ENCODE results near the gene TBC1D2B. TPM values are rescaled to one million over a fixed set of nuclear protein-coding genes. Genes with fewer than 3 reads are reported as not detected.

TBC1D2B gene
- total and polyA plus RNA-seq, 8 donors, result 9.3 to 61.7 (median 38.8) TPM

DNA sequence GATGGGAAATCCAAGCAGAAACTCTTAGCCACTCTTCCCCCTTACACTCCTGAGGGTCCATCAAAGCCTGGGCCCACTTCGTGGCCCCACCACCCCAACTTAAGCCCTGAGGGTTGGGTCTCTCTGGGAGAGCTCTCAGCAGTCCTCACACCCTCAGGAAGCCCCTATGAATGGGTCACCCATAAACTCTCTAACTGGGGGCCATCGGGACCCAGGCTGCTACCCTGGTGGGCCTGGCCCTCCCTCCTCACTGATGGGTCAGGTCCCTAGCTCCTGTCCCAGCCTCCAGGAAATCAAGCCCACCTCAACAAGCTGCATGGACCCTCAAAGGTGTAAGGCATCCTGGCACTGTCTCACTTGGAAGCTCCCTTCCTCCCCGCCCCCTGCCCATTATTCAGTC lies 34.3 kb upstream of the TBC1D2B start:
- 59 to 98% (median 87%) methylated on average over 3 of the region's 3 CpGs for WGBS, 5 donors
- no peak for DNase-seq
- intact Hi-C loops (cut with DNase I; ENCODE audit: low total_unique reads), result loop anchor here (5.0 kb wide), 2 partner anchors 86 to 131 kb away; no protein-coding TSS in a partner anchor
- TF ChIP-seq EP300 (IDR thresholded peaks at IDR 0.05), result no peak
- TF ChIP-seq POLR2AphosphoS5 (IDR thresholded peaks at IDR 0.05), result no peak
- TF ChIP-seq, protein P1, sequence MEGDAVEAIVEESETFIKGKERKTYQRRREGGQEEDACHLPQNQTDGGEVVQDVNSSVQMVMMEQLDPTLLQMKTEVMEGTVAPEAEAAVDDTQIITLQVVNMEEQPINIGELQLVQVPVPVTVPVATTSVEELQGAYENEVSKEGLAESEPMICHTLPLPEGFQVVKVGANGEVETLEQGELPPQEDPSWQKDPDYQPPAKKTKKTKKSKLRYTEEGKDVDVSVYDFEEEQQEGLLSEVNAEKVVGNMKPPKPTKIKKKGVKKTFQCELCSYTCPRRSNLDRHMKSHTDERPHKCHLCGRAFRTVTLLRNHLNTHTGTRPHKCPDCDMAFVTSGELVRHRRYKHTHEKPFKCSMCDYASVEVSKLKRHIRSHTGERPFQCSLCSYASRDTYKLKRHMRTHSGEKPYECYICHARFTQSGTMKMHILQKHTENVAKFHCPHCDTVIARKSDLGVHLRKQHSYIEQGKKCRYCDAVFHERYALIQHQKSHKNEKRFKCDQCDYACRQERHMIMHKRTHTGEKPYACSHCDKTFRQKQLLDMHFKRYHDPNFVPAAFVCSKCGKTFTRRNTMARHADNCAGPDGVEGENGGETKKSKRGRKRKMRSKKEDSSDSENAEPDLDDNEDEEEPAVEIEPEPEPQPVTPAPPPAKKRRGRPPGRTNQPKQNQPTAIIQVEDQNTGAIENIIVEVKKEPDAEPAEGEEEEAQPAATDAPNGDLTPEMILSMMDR (IDR thresholded peaks at IDR 0.05), result no peak
- TF ChIP-seq POLR2A (IDR thresholded peaks at IDR 0.05), result no peak
- Histone ChIP-seq H3K9me3 (no peaks in the 10 kb centered on the region), H3K36me3 (no peaks in the 10 kb centered on the region), H3K27ac (no peak overlapping the region), H3K4me1 (peaks cover 0 to 9% (median 4%) of the 10 kb centered on the region in 4 donors), H3K27me3 (no peaks in the 10 kb centered on the region), H3K4me3 (no peak overlapping the region)

DNA sequence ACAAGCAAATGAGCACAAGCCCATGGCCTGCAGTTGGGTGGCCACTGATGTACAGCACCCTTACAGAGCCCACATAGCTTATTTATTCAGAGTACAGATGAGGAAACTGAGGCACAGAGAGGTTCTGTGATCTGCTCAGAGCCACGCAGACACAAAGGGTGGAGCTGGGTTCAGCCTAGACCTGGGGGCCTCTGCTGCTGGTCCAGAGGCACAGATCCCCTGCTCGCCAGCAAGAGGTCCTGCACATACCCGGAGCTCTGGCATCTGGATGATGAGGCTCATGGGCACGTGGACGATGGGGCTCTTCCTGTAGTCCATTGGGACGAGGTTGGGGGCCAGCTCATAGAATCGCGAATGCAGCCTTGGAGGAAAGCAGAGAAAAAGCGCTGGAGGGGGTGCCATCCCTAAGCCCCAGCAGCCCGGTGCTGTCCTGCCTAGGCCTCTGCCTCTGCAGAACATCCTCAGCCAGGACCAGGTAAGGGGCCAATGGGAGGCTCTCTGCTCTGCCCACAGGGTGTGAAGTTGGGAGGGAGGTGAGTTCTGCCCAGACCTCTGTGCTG lies 33.5 kb upstream of the TBC1D2B start:
- Histone ChIP-seq H3K27me3 (no peaks in the 10 kb centered on the region), H3K9me3 (no peaks in the 10 kb centered on the region), H3K27ac (no peak overlapping the region), H3K4me1 (peaks cover 0 to 11% (median 4%) of the 10 kb centered on the region in 4 donors), H3K36me3 (no peaks in the 10 kb centered on the region), H3K4me3 (no peak overlapping the region)
- intact Hi-C loops (cut with DNase I; ENCODE audit: low total_unique reads), result loop anchor here (5.0 kb wide), 2 partner anchors 86 to 131 kb away; no protein-coding TSS in a partner anchor
- TF ChIP-seq POLR2A (IDR thresholded peaks at IDR 0.05) (no peak), POLR2AphosphoS5 (IDR thresholded peaks at IDR 0.05) (no peak), EP300 (IDR thresholded peaks at IDR 0.05) (no peak)
- TF ChIP-seq, protein P1 (IDR thresholded peaks at IDR 0.05), result no peak
- DNase-seq, result no peak
- 83 to 94% (median 89%) methylated on average over 10 of the region's 10 CpGs for WGBS, 5 donors

DNA sequence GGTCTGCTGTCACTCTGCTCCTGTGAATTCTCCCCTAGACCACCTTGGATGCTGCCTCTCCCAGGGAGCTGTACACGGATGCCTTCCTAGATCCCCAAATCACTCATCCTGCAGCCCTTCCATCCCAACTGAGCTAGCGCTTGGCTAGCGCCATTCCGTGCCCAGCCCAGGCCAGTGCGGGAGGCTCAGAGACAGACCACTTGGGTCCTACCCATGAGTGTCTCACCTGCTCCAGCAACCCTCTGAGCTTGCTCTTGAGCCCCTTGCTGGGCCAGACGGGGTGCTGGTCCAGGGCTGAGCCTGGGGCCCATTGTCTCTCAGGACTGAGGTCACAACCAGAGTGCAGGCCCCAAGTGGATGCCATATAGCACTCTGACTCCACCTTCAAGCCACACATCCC lies 32.6 kb upstream of the TBC1D2B start:
- H3K4me3 ChIP-seq, result no peak overlapping the region
- 91 to 98% (median 95%) methylated on average over 6 of the region's 6 CpGs for WGBS, 5 donors
- intact Hi-C loops (cut with DNase I; ENCODE audit: low total_unique reads), result loop anchor here (5.0 kb wide), 2 partner anchors 87 to 132 kb away; no protein-coding TSS in a partner anchor
- H3K4me1 ChIP-seq, result peaks cover 0 to 20% (median 6%) of the 10 kb centered on the region in 4 donors
- H3K9me3 ChIP-seq, result no peaks in the 10 kb centered on the region
- no peak for TF ChIP-seq POLR2A (IDR thresholded peaks at IDR 0.05)
- no peak for TF ChIP-seq EP300 (IDR thresholded peaks at IDR 0.05)
- TF ChIP-seq, protein P1 (IDR thresholded peaks at IDR 0.05), result no peak
- no peak for TF ChIP-seq POLR2AphosphoS5 (IDR thresholded peaks at IDR 0.05)
- H3K36me3 ChIP-seq, result no peaks in the 10 kb centered on the region
- no peak overlapping the region for H3K27ac ChIP-seq
- no peaks in the 10 kb centered on the region for H3K27me3 ChIP-seq
- DNase-seq, result no peak

DNA sequence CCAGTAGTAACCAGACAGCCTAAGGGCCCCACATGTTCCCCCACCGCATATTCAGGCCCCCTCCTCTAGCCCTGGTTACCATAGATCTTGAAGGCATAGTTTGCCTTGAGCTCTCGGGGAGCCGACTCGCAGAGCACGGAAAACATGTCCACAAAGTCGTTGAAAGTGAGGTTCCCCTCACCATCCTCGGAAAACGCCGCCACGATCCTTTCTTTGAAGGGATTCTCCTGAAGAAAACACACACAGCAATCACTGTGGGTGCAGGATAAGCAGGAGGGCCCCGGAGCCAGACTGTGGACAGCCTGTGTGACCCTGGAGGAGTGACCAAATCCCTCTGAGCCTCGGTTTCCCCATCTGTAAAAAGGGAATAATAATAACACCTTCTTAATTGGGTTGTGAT lies 31.6 kb upstream of the TBC1D2B start:
- H3K4me3 ChIP-seq, result no peak overlapping the region
- intact Hi-C loops (cut with DNase I; ENCODE audit: low total_unique reads), result loop anchor here (5.0 kb wide), 2 partner anchors 107 to 142 kb away; no protein-coding TSS in a partner anchor
- H3K36me3 ChIP-seq, result no peaks in the 10 kb centered on the region
- no peak for DNase-seq
- H3K27me3 ChIP-seq, result no peaks in the 10 kb centered on the region
- 87 to 92% (median 89%) methylated on average over 12 of the region's 12 CpGs for WGBS, 5 donors
- TF ChIP-seq POLR2A (IDR thresholded peaks at IDR 0.05) (no peak), POLR2AphosphoS5 (IDR thresholded peaks at IDR 0.05) (no peak), EP300 (IDR thresholded peaks at IDR 0.05) (no peak)
- TF ChIP-seq, protein P1 (IDR thresholded peaks at IDR 0.05), result no peak
- H3K4me1 ChIP-seq, result peaks cover 0 to 30% (median 6%) of the 10 kb centered on the region in 4 donors
- H3K9me3 ChIP-seq, result no peaks in the 10 kb centered on the region
- H3K27ac ChIP-seq, result no peak overlapping the region

Data from stomach (tissue), 9 donors.